ENCODE measurements around the gene TBX4.

TBX4 gene

DNA sequence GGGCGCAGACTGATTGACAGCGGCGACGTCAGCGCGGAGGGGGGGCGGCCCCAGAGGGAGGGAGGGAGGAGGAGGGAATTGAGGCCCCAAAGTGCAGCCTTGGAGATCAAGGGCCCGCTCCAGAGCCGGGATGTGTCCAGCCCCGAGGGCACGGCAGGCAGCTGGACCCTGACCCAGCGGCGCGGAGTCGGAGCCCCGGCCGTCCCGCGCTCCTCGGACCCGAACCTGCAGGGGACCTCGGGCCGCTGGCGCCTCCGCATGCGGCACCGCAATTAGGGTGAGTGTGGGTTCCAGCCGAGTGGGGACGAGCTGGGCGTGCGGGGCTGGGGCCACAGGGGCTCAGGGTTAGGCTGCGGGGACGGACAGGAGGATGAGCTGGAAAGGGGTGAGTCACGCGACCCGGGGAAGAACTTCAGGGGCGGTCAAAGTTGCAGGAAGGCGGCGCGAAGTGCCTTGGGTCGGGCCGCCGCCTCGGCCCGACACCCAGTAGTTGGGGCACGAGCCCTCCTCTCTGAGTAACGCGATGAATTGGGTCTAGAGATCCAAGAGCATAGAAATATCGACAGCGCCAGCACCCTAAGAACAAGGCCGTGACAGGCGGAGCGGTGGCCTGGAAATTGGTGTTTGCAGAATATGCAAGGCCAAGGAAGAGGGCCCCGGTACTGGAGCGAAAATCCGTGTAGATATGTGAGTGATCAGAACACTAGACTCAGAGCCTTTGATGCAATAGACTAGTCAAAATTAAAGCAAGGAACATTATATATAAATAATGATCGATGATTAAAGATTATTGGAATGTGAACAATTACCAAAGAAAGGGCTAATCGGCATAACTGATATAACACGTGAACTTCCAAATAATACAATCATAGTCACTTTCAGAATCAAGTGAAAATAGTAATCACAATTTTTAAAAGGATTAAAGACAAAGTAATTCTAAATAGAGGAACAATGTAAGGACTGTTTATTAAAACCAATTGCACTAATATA, at the start of gene TBX4:
TSS of gene TBX4 (plus strand) at position 122 of the 990 bp plus-strand sequence. CDS start 4,069 bp downstream, outside the sequence.
- DNase-seq = no peak

DNA sequence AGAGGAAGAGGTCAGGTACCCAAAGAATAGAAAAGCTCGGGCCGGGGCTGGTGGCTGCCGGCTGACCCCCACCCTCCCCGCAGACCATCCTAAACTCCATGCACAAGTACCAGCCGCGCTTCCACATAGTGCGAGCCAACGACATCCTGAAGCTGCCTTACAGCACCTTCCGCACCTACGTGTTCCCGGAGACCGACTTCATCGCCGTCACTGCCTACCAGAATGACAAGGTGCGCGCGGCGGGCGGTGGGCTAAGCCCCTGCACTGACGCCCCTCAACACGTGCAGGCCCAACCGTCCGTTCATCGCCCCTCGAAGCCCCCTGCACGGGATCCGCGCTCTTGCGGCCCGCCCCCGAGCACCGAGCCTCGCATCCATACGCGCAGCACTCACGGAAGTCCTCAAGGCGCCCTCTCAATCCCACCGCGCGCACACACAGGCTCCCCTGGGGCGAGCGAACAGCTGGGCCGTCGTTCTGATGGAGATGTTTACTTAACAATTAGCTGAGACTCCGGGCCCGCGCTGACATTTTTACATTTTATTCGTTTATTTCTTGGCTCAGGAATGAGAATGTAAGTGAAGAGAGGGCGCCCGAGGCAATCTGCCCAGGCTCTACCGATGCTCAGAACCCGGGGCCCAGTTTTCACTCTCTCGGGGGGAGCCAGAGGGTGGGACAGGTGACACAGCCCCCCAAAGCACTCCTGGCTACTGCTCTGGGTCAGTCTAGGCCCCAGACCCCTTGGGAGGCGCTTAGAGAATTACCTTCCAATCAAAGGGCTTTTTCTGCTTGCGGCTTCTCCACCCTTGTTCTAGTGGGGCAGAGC, 49.0 kb upstream of the TBX4 start:
- DNase-seq = no peak

DNA sequence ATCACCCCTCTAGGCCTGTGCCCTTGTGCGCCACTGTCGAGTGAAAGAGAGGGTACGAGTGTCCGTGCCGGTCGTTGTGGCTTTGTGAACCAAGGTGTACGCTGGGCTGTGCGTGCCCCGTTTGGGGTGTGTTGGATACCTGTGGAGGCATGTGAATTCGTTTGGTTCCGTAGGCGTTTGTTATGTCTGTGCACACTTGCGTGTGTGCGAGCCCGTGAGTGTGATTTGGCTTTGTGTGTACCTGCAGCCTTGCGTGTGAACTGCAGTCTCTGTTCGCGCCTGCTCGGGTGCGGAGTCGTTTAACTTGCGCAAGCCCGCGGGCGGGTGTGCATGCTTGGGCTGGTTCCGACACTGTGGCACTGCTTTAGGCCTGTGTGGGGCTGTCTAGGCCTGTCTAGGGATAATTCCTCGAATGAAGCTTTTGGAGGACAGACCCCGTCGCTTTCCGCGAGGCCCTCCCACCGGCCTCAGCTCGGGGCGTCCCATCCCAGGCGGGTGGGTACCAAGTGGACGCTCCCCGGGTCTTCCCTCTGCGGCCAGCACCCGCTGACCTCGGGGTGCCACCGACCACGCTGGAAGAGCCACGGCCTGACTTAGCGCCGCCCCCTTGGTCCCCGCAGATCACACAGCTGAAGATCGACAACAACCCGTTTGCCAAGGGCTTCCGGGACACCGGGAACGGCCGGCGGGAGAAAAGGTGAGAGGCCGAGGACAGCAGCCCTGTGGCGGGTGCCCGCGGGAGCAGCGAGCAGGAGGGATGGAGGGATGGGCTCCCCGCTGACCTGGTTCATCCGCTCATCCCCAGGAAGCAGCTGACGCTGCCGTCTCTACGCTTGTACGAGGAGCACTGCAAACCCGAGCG, 48.2 kb upstream of the TBX4 start:
- no peak for DNase-seq

- DNase-seq = no peak
Observed at GRCh38 chr17:61404663-61404912, 47.6 kb upstream of the TBX4 start.

DNA sequence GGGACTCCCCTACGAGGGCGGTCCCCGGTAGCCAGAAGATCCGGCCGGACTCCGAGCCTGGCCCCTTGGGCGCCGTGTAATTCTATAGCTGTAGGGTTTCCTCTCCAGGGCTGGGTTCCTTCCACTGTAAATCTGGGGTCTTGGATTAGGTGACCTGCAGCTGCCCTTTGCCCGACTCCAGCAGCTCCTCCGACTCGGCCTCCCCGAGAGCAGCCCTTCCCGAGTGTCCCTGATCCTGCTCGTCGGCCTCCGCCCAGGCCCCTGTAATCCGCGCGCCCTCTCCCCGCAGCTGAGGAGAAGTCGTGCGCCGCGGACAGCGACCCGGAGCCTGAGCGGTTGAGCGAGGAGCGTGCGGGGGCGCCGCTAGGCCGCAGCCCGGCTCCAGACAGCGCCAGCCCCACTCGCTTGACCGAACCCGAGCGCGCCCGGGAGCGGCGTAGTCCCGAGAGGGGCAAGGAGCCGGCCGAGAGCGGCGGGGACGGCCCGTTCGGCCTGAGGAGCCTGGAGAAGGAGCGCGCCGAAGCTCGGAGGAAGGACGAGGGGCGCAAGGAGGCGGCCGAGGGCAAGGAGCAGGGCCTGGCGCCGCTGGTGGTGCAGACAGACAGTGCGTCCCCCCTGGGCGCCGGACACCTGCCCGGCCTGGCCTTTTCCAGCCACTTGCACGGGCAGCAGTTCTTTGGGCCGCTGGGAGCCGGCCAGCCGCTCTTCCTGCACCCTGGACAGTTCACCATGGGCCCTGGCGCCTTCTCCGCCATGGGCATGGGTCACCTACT, 47.1 kb upstream of the TBX4 start:
- DNase-seq = peak; percentile 11

- peak; percentile 10 for DNase-seq
Observed at GRCh38 chr17:61405686-61406536, 46.3 kb upstream of the TBX4 start.

DNA sequence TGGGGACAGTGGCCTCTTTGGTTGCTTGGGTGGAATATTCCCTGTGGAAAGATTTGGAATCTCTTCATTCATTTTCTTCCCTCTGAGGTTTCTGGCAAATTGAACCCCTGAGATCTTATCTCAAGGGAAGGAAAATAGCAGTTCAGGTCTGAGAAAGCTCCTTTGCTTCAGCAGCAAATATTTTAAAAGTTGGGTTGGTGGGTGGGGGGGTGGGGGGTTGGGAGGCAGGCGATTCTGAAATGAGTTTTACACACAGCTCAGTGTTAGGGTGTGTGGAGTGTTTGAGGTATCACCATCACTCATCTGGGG, 45.7 kb upstream of the TBX4 start:
- DNase-seq = no peak

- peak; percentile 9 for DNase-seq
Observed at GRCh38 chr17:61406971-61407911, 45.0 kb upstream of the TBX4 start.

DNA sequence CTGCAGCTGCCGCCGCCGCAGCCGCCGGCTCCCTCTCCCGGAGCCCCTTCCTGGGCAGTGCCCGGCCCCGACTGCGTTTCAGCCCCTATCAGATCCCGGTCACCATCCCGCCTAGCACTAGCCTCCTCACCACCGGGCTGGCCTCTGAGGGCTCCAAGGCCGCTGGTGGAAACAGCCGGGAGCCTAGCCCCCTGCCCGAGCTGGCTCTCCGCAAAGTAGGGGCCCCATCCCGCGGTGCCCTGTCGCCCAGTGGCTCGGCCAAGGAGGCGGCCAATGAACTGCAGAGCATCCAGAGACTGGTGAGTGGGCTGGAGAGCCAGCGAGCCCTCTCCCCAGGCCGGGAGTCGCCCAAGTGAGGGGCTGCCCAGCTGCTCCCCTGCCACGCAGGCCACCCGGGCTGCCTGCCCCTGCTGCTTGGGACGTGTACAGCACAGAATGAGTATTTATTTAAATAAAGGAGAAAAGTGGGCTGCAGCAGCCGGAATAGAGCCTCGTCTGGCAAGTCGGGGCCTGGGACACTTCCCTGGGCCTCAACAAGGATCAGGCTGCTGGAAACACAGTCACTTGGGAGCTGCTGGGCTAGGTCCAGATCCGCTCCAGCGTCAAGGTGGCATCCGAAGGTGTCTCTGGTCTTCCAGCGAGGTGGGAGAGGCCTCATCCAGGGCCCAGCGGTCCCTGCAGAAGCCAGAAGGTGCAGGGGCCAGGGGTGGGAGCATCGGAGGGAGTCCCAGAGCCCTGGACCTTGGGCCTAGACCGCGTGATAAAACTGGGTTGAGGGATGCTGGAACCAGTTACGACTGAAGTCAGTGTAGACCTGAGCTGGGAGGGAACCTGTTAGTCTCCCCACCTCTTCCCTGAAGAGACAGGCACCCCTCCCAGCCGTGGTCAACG, 43.8 kb upstream of the TBX4 start:
- DNase-seq = peak; percentile 14

DNA sequence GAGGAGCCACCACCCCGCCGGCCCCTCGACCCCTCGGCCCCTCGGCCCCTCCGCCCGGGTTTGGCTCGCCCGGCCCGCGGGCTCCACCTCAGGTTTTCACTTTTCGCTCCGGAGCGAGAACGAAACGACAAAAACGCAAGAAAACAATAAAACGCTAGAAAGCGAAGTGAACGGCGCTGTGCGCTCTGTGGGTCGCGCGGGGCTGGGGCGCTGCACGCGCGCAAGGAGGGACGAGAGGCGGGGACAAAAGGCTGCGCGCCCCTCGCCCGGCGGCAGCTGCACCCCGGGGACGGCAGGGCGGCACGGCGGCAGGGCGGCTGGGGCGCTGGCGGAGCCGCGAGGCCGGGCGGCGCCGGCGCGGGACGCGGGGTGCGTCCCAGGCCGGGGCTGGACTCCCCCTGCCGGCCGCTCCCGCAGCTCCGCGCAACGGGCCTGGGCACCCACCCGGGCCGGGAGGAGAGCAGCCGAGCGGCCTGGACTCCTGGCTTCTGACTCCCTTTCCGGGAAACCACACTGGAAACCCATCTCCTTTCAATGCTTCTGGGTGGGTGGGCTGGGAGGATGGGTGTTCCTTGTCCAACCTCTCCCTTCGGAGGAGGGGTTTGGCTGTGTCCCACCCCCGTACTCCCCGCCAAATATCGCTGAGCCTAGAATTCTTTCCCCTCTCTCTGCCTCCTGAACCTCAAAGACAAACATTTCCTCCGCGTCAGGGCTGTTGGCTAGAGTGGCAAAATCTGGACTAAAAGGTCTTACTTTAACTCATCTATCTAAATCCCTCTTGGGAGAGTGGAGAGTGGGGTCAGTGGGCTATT, 42.7 kb upstream of the TBX4 start:
- DNase-seq = peak; percentile 37

DNA sequence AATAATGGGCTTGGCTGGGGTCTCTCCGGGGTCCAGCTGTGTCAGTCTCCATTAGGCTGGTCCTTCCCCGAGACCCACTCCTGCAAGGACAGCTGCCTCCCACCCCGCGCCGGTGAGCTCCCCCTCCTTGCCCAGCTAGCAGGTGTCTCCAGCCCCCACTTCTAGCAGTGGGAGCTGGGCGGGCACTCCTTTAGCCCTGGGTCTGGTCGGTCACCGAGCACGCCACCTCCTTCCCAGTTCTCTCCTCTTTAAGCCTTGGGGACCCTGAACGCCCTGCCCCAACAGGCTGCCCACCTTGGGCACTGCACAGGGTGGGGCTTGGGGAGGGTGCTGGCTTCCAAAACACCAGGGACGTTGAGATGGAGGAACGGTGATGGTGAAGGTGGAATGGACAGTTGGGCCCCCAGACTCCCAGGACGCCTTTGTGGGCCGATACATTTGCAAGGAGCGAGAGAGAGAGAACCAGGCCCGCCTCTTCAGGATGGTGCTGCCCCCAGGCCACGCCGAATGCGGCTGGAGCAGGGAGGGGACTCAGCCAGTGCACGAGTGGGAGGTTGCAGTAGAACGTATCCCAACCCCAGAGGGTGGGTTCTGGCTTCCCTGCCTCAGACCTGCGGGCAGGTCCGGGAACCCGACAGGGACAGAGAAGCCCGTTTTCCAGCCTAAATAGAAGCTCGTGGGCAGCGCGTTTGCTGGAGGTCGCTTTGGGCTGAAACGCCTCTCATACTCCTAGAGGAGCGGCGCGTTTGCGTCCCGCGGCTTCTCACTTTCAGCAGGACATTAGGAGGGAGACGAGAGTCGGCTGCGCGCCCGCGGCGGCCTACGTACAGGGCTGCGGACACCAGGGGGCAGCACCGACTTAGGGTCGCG, 41.8 kb upstream of the TBX4 start:
- DNase-seq = peak; percentile 79

GRCh38 chr17:61411011-61411260, 41.3 kb upstream of the TBX4 start:
- DNase-seq = no peak

GRCh38 chr17:61411261-61412142, 40.7 kb upstream of the TBX4 start:
- DNase-seq = no peak

DNA sequence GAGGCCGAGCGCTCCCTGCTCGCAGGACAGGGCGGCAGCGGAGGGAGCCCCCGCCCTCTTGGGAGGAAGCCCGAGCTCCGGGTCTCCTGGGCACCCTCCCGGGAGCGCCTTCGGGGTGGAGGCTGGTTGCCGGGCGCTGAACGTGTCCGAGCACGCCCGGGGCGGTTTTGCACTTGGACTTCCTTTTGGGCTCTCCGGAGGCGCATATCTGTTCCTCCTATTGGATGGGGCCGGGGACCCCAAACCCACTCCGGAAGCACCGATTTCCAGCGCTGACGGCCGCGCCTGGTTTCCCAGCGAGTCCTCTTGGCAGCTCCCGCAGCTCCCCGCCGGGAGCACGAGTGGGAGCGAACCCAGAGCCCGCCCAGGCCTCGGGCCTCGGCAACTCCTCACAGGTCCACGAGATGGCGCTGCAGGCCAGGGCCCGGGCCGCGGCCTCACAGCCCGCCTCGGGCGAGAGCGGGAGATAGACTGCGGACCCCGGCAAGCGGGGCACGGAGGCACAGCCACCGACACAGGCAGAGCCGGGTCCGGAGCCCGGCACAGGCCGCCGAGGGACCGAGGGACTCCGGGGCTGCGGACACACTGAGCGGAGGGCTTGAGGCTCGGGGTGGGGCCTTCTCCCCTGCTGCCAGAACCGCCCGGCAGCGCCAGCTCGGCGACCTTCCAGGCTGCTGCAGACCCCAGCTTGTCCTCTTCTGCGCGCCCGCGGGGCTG, 39.9 kb upstream of the TBX4 start:
- peak; percentile 79 for DNase-seq

DNA sequence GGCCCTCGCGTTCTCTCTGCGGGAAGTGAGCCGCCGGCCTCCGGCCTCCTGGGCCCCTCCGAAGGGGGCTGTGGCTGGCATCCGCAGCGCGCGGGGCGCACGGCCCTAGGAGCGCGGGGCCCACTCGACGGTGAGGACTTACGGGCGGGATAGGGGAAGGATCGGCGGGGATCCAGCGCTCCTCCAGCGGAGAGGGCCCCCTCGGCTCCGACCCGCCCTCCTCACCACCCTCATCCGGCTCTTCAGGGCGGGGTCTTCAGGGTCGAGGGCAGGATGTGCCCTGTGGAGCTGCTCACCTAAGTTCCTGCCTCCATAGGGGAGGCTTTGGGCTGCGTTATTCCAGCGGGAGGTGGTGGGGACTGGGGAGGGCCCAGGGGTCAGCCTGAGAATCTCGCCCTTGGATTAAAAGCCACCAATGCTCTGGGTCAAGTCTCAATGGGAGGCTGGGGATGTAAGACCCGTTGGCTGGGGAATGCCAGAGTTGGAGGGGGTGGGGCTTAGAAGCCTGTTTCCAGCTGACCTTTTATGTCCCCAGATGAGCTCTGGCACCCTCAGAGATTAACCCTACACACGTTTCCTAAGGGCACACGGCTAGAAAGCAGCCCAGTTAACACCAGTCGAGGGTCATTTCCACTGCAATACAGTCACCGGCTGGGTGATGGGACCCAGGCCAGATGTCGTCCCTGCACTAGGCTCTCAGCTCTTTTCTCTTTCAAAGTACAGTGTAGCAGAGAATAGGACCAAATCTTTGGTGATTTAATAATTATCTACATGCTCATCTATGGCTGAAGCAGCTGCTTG, 39.2 kb upstream of the TBX4 start:
- DNase-seq = no peak

All from activated CD8-positive, alpha-beta memory T cell treated with anti-CD3 and anti-CD28 coated beads, Interleukin-2, amount 50 U/mL, for 4 hours (primary cell).